ENCODE data around the gene ZBTB16. TPM values are rescaled to one million over a fixed set of nuclear protein-coding genes. Genes with fewer than 3 reads are reported as not detected.

ZBTB16 gene
- total RNA-seq, 3 donors from 2014 or later: 4.9 to 82.1 (median 48.8) TPM

- no peak for TF ChIP-seq CTCF (IDR thresholded peaks at IDR 0.05)
- H3K4me1 ChIP-seq (ENCODE audit: low read depth): peaks cover 45% of the 10 kb centered on the region
- peak; percentile 14 for ATAC-seq
- no peak overlapping the region for H3K4me3 ChIP-seq
- H3K9me3 ChIP-seq: no peaks in the 10 kb centered on the region
- no peaks in the 10 kb centered on the region for H3K36me3 ChIP-seq (ENCODE audit: low read depth)
- no peak for DNase-seq
- intact Hi-C loops (cut with DNase I, micrococcal nuclease): no loop called here
Measured at GRCh38 chr11:114131461-114131864, 72.0 kb downstream of the ZBTB16 start.

GRCh38 chr11:114132417-114132816, 72.9 kb downstream of the ZBTB16 start:
- Histone ChIP-seq H3K4me1 (ENCODE audit: low read depth) (peaks cover 55% of the 10 kb centered on the region), H3K36me3 (ENCODE audit: low read depth) (no peaks in the 10 kb centered on the region), H3K9me3 (no peaks in the 10 kb centered on the region), H3K4me3 (no peak overlapping the region)
- TF ChIP-seq CTCF (IDR thresholded peaks at IDR 0.05): no peak
- intact Hi-C loops (cut with DNase I, micrococcal nuclease): no loop called here
- DNase-seq: no peak
- ATAC-seq: peak; percentile 14

GRCh38 chr11:114132944-114133394, 73.5 kb downstream of the ZBTB16 start:
- intact Hi-C loops (cut with DNase I, micrococcal nuclease): no loop called here

GRCh38 chr11:114133548-114134329, 74.2 kb downstream of the ZBTB16 start:
- no peak for DNase-seq
- intact Hi-C loops (cut with DNase I, micrococcal nuclease): no loop called here
- Histone ChIP-seq H3K36me3 (ENCODE audit: low read depth) (no peaks in the 10 kb centered on the region), H3K4me1 (ENCODE audit: low read depth) (peaks cover 46% of the 10 kb centered on the region), H3K9me3 (no peaks in the 10 kb centered on the region), H3K4me3 (no peak overlapping the region)
- TF ChIP-seq CTCF (IDR thresholded peaks at IDR 0.05): no peak
- ATAC-seq: no peak

More at GRCh38 chr11:114132944-114133394, 73.5 kb downstream of the ZBTB16 start:
- ATAC-seq (peak; percentile 41), DNase-seq (peak in 2 of 3 donors; percentile 58 to 70)
- Histone ChIP-seq H3K4me3 (no peak overlapping the region), H3K4me1 (ENCODE audit: low read depth) (peaks cover 53% of the 10 kb centered on the region), H3K36me3 (ENCODE audit: low read depth) (no peaks in the 10 kb centered on the region), H3K9me3 (no peaks in the 10 kb centered on the region)
- TF ChIP-seq CTCF (IDR thresholded peaks at IDR 0.05): no peak

- no peaks in the 10 kb centered on the region for H3K36me3 ChIP-seq (ENCODE audit: low read depth)
- no peak for TF ChIP-seq CTCF (IDR thresholded peaks at IDR 0.05)
- intact Hi-C loops (cut with DNase I, micrococcal nuclease): no loop called here
- ATAC-seq (no peak), DNase-seq (no peak)
- H3K9me3 ChIP-seq: no peaks in the 10 kb centered on the region
- peaks cover 38% of the 10 kb centered on the region for H3K4me1 ChIP-seq (ENCODE audit: low read depth)
- H3K4me3 ChIP-seq: no peak overlapping the region
Measured at GRCh38 chr11:114134870-114135269, 75.4 kb downstream of the ZBTB16 start.

Measured in mucosa of descending colon (tissue), 3 donors.